Bronchial epithelial cell (primary cell): Measurements from ENCODE around the gene PDZD4. TPM values are rescaled to one million over a fixed set of nuclear protein-coding genes. Genes with fewer than 3 reads are reported as not detected.

Experiments used
- DNase-seq: peaks from one replicate; pipeline ENCODE4 v3.0.0-alpha.2; 2010; ENCODE audit warnings: low read depth
- FAIRE-seq: peaks from 2 replicates; lab custom pipeline; 2011; peaks lifted over from hg19 to GRCh38; lab: Jason Lieb, UNC
- H3K27me3 ChIP-seq: 2 replicates; pipeline ENCODE4 v1.5.1; 2011; ENCODE audit warnings: low read length; ENCODE audit not compliant: control insufficient read depth, insufficient read depth
- H3K36me3 ChIP-seq: 2 replicates; pipeline ENCODE4 v1.5.1; 2011; ENCODE audit warnings: low read length; ENCODE audit not compliant: control insufficient read depth, insufficient read depth
- H3K4me3 ChIP-seq: 2 replicates; pipeline ENCODE4 v1.5.1; 2011; ENCODE audit warnings: mild to moderate bottlenecking, low read depth, low read length, control low read depth
- CTCF ChIP-seq: IDR thresholded peaks from 2 replicates; pipeline ENCODE4 v1.5.1; 2011; ENCODE audit warnings: mild to moderate bottlenecking, moderate library complexity, low read length, control low read depth, inconsistent platforms; ENCODE audit not compliant: insufficient read depth, severe bottlenecking
- total RNA-seq: library from RNA; depleted of rRNA; stranded (reverse); fragments of >200 nt; gene quantifications from 2 replicates; pipeline ENCODE4 v1.2.1, GENCODE V29; 2014

PDZD4 gene
- total RNA-seq, 1 donor from 2014 or later = under 0.01 TPM

- no peak for TF ChIP-seq CTCF
- H3K4me3 ChIP-seq = no peak overlapping the region
- H3K36me3 ChIP-seq = peaks cover 2% of the 10 kb centered on the region
- FAIRE-seq (no peak), DNase-seq (no peak)
- no peaks in the 10 kb centered on the region for H3K27me3 ChIP-seq
Measured at GRCh38 chrX:153782871-153783270, 47.5 kb downstream of the PDZD4 start.

GRCh38 chrX:153782313-153782712, 48.0 kb downstream of the PDZD4 start:
- FAIRE-seq = no peak
- Histone ChIP-seq H3K36me3 (peaks cover 2% of the 10 kb centered on the region), H3K4me3 (no peak overlapping the region), H3K27me3 (no peaks in the 10 kb centered on the region)
- DNase-seq = no peak
- no peak for TF ChIP-seq CTCF

- no peak for DNase-seq
- Histone ChIP-seq H3K36me3 (peaks cover 2% of the 10 kb centered on the region), H3K4me3 (no peak overlapping the region), H3K27me3 (no peaks in the 10 kb centered on the region)
- no peak for FAIRE-seq
- no peak for TF ChIP-seq CTCF
Measured at GRCh38 chrX:153781428-153782047, 48.8 kb downstream of the PDZD4 start.

- H3K4me3 ChIP-seq = no peak within 1 kb of the TSS
- TF ChIP-seq CTCF = no peak
- no peak for FAIRE-seq
Measured at GRCh38 chrX:153780678-153781427, 49.5 kb downstream of the PDZD4 start, which contains the start of gene SRPK3. SRPK3 (plus strand) TSS chrX:153781041; CDS start chrX:153781087, 46 bp downstream.

GRCh38 chrX:153779891-153780677, 50.3 kb downstream of the PDZD4 start:
- DNase-seq (no peak), FAIRE-seq (no peak)
- TF ChIP-seq CTCF = no peak
- Histone ChIP-seq H3K27me3 (no peaks in the 10 kb centered on the region), H3K36me3 (peaks cover under 1% of the 10 kb centered on the region), H3K4me3 (no peak overlapping the region)

More at GRCh38 chrX:153780678-153781427, 49.5 kb downstream of the PDZD4 start, which contains the start of gene SRPK3:
- Histone ChIP-seq H3K36me3 (no peaks in the 10 kb centered on the region), H3K27me3 (no peaks in the 10 kb centered on the region)
- DNase-seq = no peak
